ENCODE results near the gene DLGAP1. TPM values are rescaled to one million over a fixed set of nuclear protein-coding genes. Genes with fewer than 3 reads are reported as not detected.

Gene DLGAP1
- polyA plus RNA-seq, 1 experiment, result 0.09 TPM

DNA sequence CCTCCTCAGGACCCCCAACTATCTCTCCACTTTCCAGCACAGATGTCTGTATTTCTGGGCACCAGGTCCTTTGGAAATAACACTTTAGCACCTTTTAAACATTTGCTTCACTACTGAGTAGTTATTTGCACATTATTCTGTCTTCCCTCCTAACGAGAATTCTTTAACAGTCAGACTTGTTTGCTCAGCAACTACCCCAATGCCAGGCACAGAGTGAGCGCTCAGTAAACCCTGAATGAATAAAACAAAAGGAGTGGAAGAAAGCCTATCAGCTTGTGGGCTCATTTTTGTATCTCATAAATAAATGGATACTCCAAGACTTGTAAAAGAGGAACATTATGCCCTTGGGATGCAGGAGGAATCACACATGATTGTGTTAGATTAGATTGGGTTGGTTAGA, 554.8 kb downstream of the DLGAP1 start:
- ChIA-PET CTCF (interaction anchor here (0.7 kb wide), 1 partner anchor 16 kb away, joined by 3 read pairs; no protein-coding TSS in a partner anchor), POLR2A (no interaction called here)
- H3K9me3 ChIP-seq (ENCODE audit: control insufficient read depth, insufficient read depth, low read length), result no peaks in the 10 kb centered on the region
- TF ChIP-seq, protein P1, sequence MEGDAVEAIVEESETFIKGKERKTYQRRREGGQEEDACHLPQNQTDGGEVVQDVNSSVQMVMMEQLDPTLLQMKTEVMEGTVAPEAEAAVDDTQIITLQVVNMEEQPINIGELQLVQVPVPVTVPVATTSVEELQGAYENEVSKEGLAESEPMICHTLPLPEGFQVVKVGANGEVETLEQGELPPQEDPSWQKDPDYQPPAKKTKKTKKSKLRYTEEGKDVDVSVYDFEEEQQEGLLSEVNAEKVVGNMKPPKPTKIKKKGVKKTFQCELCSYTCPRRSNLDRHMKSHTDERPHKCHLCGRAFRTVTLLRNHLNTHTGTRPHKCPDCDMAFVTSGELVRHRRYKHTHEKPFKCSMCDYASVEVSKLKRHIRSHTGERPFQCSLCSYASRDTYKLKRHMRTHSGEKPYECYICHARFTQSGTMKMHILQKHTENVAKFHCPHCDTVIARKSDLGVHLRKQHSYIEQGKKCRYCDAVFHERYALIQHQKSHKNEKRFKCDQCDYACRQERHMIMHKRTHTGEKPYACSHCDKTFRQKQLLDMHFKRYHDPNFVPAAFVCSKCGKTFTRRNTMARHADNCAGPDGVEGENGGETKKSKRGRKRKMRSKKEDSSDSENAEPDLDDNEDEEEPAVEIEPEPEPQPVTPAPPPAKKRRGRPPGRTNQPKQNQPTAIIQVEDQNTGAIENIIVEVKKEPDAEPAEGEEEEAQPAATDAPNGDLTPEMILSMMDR (IDR thresholded peaks at IDR 0.05; ENCODE audit: low read depth, low read length), result no peak
- H3K4me3 ChIP-seq (ENCODE audit: low read depth, low read length), result no peak overlapping the region
- no peaks in the 10 kb centered on the region for H3K27me3 ChIP-seq (ENCODE audit: control insufficient read depth, insufficient read depth, low read length)
- DNase-seq (ENCODE audit: low read depth, low spot score), result no peak
- H3K27ac ChIP-seq (ENCODE audit: low read depth, low read length), result no peak overlapping the region

DNA sequence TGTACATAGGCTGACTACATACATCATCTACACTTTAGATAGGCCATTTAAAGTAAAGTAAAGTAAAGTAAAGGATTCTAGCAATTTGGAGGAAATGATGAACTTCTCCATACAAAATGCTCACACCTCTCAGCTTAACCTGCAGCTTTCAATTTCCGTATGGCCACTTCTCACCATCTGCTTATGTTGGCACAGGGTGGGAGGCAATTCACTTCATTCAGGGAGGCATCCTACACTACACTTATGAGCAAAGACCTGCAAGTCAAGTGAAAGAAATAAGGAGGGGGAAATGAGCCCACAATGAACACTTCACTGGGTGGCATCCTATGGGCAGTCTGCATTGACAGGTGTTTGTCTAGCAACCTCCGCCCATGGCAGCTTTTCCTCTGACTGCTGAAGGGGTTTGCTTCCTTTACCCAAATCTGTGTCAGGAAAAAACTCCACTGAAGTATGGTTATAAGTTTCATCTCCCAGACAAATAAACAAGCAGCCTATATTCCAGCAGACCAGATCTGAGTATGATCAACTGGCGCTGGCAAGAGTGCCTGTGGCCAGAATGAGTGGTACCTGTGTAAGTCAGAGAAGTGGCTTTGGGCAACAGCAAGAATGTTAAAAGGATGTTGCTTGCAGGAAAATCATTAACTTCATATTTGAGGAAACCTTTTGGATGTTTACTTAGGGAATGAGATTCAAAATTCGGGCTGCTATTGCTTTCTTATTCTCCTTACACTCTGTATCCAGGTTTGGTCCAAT, 556.1 kb downstream of the DLGAP1 start:
- Histone ChIP-seq H3K9me3 (ENCODE audit: control insufficient read depth, insufficient read depth, low read length) (no peaks in the 10 kb centered on the region), H3K27ac (ENCODE audit: low read depth, low read length) (no peak overlapping the region), H3K27me3 (ENCODE audit: control insufficient read depth, insufficient read depth, low read length) (no peaks in the 10 kb centered on the region), H3K4me3 (ENCODE audit: low read depth, low read length) (no peak overlapping the region)
- POLR2A ChIA-PET, result no interaction called here
- CTCF ChIA-PET, result interaction anchor here (1.3 kb wide), 1 partner anchor 29 kb away, joined by 4 read pairs; no protein-coding TSS in a partner anchor
- TF ChIP-seq, protein P1 (IDR thresholded peaks at IDR 0.05; ENCODE audit: low read depth, low read length), result no peak
- no peak for DNase-seq (ENCODE audit: low read depth, low spot score)

DNA sequence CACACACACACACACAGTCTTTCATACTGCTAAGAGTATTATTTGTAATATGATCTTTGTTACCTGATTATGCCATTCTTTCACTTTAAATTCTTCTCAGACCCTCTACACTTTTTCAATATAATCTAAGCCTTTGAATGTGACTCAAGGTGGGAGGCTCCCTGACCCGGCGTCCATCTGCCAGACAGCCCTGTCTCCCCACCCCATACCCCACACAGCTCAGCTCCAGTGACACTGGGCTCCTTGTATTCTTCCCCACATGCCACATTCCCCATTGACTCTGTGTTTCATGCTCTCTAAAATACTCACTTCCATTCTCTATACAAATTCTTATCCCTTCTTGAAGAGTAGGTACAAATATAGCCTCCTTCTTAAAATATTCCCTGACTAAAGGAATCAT, 563.0 kb downstream of the DLGAP1 start:
- Histone ChIP-seq H3K9me3 (ENCODE audit: control insufficient read depth, insufficient read depth, low read length) (no peaks in the 10 kb centered on the region), H3K27me3 (ENCODE audit: control insufficient read depth, insufficient read depth, low read length) (no peaks in the 10 kb centered on the region), H3K4me3 (ENCODE audit: low read depth, low read length) (no peak overlapping the region), H3K27ac (ENCODE audit: low read depth, low read length) (no peak overlapping the region)
- POLR2A ChIA-PET, result no interaction called here
- TF ChIP-seq, protein P1 (IDR thresholded peaks at IDR 0.05; ENCODE audit: low read depth, low read length), result no peak
- no peak for DNase-seq (ENCODE audit: low read depth, low spot score)
- CTCF ChIA-PET, result no interaction called here

DNA sequence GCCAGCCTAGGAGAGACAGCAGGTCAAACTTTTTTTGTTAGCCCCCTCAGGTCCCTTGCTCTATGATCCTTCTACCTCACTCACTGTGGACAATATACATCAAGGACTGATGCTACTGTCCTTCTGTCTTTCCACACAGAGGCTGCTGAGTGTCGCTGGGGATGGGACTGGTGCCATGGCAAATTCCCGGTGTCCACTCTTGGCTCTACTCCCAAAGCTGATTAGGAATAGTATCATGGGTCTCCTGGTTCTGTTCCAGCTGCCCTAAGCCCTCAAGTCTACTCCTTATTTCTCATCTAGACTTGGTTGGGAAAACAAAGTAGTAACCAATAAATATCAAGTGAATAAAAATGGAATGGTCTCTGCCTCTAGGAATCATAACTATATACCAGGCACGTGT, 563.9 kb downstream of the DLGAP1 start:
- ChIA-PET CTCF (interaction anchor here (3.0 kb wide), 1 partner anchor 104 kb away, joined by 12 read pairs; no protein-coding TSS in a partner anchor), POLR2A (no interaction called here)
- Histone ChIP-seq H3K27me3 (ENCODE audit: control insufficient read depth, insufficient read depth, low read length) (no peaks in the 10 kb centered on the region), H3K9me3 (ENCODE audit: control insufficient read depth, insufficient read depth, low read length) (no peaks in the 10 kb centered on the region), H3K4me3 (ENCODE audit: low read depth, low read length) (no peak overlapping the region), H3K27ac (ENCODE audit: low read depth, low read length) (no peak overlapping the region)
- TF ChIP-seq, protein P1 (IDR thresholded peaks at IDR 0.05; ENCODE audit: low read depth, low read length), result no peak
- DNase-seq (ENCODE audit: low read depth, low spot score), result no peak

DNA sequence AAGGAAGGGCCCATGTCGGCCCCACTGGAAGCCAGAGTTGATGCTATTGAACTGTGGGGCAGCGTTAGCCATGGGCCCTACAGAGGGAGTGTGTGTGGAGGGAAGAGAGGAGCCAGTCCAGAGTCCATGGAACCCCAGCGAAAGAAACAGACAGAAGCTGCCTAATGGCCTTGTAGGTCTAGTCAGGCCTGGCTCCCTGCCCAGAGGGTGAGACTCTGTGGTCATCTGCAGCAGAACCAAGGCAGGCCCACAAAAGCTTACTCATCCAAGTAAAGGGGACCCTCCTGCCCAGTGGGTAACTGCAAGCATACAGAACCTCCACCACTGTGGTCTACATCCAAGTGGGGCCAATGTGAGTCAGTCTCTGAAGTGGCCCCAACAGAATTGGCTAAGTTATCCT, 565.3 kb downstream of the DLGAP1 start:
- no peak overlapping the region for H3K27ac ChIP-seq (ENCODE audit: low read depth, low read length)
- H3K27me3 ChIP-seq (ENCODE audit: control insufficient read depth, insufficient read depth, low read length), result no peaks in the 10 kb centered on the region
- peak; percentile 8 for DNase-seq (ENCODE audit: low read depth, low spot score)
- ChIA-PET CTCF (interaction anchor here (0.9 to 3.0 kb wide), 3 partner anchors 21 to 109 kb away, joined by 5 to 12 read pairs (median 5); no protein-coding TSS in a partner anchor), POLR2A (no interaction called here)
- H3K9me3 ChIP-seq (ENCODE audit: control insufficient read depth, insufficient read depth, low read length), result no peaks in the 10 kb centered on the region
- TF ChIP-seq, protein P1 (IDR thresholded peaks at IDR 0.05; ENCODE audit: low read depth, low read length), result no peak
- H3K4me3 ChIP-seq (ENCODE audit: low read depth, low read length), result no peak overlapping the region

All from AG04450 (cell line).